ENCODE data around the gene SLC39A11. TPM values are rescaled to one million over a fixed set of nuclear protein-coding genes. Genes with fewer than 3 reads are reported as not detected.

Gene SLC39A11
- total and polyA plus RNA-seq, 2 of the 13 experiments (the other 11 are each of a cell fraction or from before 2014, with no cell fraction given): 17.2 to 31.5 TPM

- peak; percentile 32 for ATAC-seq
- ChIA-PET POLR2A (no interaction called here), CTCF (ENCODE audit: low intra/inter-chr PET ratio, low total read pairs) (no interaction called here)
- BruUV-seq (replicated peaks): no TSS peak
- H3K79me2 ChIP-seq (ENCODE audit: insufficient read depth, low read length): no peaks in the 10 kb centered on the region
- H3K27ac ChIP-seq (ENCODE audit: extremely low read length, insufficient read depth, low read length): no peak overlapping the region
- no peaks in the 10 kb centered on the region for H3K9me3 ChIP-seq (ENCODE audit: low read length)
- DNase-seq (ENCODE audit: low spot score): no peak
- H2AFZ ChIP-seq (ENCODE audit: low read length): no peak overlapping the region
- in situ Hi-C loops (cut with HindIII; ENCODE audit: extremely low pct_ligation_motif_present, low pct_unique_long_range_greater_than_20kb) (loop anchor here (10.0 kb wide), 1 partner anchor 242 kb away; no protein-coding TSS in a partner anchor), intact Hi-C loops (cut with micrococcal nuclease; ENCODE audit: unreplicated experiment) (no loop called here)
- peak; percentile 21 for FAIRE-seq
- H3K36me3 ChIP-seq (replicated peaks in 1 of 2; ENCODE audit: control insufficient read depth in 1 of 2, insufficient read depth in 2 of 2, low read length in 2 of 2): no peaks in the 10 kb centered on the region
- H3K27me3 ChIP-seq (ENCODE audit: control insufficient read depth in 1 of 2, insufficient read depth in 2 of 2, low read length in 2 of 2): peaks cover 2 to 3% of the 10 kb centered on the region in 2 experiments; a peak in 3 of 5 replicates
- peaks cover 6% of the 10 kb centered on the region for H4K20me1 ChIP-seq (ENCODE audit: insufficient read depth, low read length)
- 24% methylated on average over 12 of the region's 12 CpGs for WGBS (ENCODE audit: low lambda C conversion rate)
- peaks cover 37% of the 10 kb centered on the region for H3K4me1 ChIP-seq (ENCODE audit: insufficient read depth, low read length)
- no peak overlapping the region for H3K9ac ChIP-seq (ENCODE audit: insufficient read depth, low read depth, low read length)
- peak overlapping the region in 1 of 3 experiments; percentile 43; a peak in 2 of 6 replicates for H3K4me3 ChIP-seq (replicated peaks in 1 of 3; ENCODE audit: insufficient read depth in 1 of 3, low read depth in 2 of 3, low read length in 3 of 3)
- H3K4me2 ChIP-seq (ENCODE audit: low read depth, low read length): peak overlapping the region; percentile 60
- no peak for TF ChIP-seq FIP1L1 (IDR thresholded peaks at IDR 0.05; ENCODE audit: borderline replicate concordance, insufficient read depth, low read depth, low read length)
- TF ChIP-seq KLF6 (CRISPR knock-in tag; IDR thresholded peaks at IDR 0.05): no peak
- no peak for TF ChIP-seq TP53 (CRISPR knock-in tag; conservative IDR thresholded peaks at IDR 0.05)
- TF ChIP-seq GMEB1 (CRISPR knock-in tag; IDR thresholded peaks at IDR 0.05; ENCODE audit: borderline replicate concordance): no peak
- no peak for TF ChIP-seq ZFAT (CRISPR knock-in tag; conservative IDR thresholded peaks at IDR 0.05)
- 0 out of 2 replicates have a peak, but pooled peaks have one; percentile 31 for TF ChIP-seq CREB1 (IDR thresholded peaks at IDR 0.05)
- TF ChIP-seq CREB1 (CRISPR knock-in tag; IDR thresholded peaks at IDR 0.05): no peak
- no peak for TF ChIP-seq GRHL1 (CRISPR knock-in tag; conservative IDR thresholded peaks at IDR 0.05)
- no peak for TF ChIP-seq FLYWCH1 (CRISPR knock-in tag; IDR thresholded peaks at IDR 0.05)
- TF ChIP-seq GPN1 (CRISPR knock-in tag; IDR thresholded peaks at IDR 0.05; ENCODE audit: borderline replicate concordance): no peak
- TF ChIP-seq MIER2 (CRISPR knock-in tag; IDR thresholded peaks at IDR 0.05): no peak
- TF ChIP-seq DMAP1 (CRISPR knock-in tag; IDR thresholded peaks at IDR 0.05): 0 out of 2 replicates have a peak, but pooled peaks have one; percentile 26
- no peak for TF ChIP-seq SOX6 (IDR thresholded peaks at IDR 0.05)
- peak; percentile 54; the same call in 1 of the 2 replicates for TF ChIP-seq SOX6 (CRISPR knock-in tag; IDR thresholded peaks at IDR 0.05)
- no peak for TF ChIP-seq GLMP (CRISPR knock-in tag; IDR thresholded peaks at IDR 0.05; ENCODE audit: borderline replicate concordance)
- no peak for TF ChIP-seq AFF4 (CRISPR knock-in tag; IDR thresholded peaks at IDR 0.05)
Observed at GRCh38 chr17:72976971-72977770, 115.3 kb downstream of the SLC39A11 start.

All from HepG2 (cell line).